HG03103 (cell line): ENCODE data around the gene DYNC1I1.

ENCODE experiments used
- ATAC-seq: cut with Tn5 transposase; IDR thresholded peaks from one replicate; pipeline ENCODE4 v1.9.1; 2021; ENCODE audit warnings: low read depth; ENCODE audit not compliant: unreplicated experiment

Gene DYNC1I1

DNA sequence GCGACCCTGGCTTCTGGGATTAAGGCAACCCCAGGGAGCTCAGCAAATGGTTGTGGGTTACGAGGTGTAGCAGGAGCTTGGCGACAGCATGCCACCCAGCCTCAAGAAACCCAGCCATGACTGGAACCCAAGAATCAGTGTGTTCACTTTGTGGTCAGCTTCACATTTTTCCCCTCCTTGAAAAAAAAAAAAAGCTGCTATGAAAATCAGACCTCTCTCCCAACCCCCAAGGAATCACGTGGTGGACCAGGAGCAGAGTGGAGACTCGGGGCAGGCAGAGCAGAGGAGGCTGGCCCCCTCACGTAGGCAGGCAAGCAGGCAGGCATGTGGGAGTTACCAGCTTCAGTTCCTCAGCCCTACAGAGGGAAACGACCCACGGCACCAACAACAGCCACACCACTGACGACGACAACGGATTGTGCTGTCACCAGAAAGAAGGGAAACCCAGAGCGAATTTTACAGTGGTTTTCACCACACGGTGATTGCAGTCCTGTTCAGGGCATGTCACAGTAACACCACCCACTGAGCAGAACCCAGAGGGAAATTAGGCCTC, 346.2 kb downstream of the DYNC1I1 start:
- no peak for ATAC-seq

DNA sequence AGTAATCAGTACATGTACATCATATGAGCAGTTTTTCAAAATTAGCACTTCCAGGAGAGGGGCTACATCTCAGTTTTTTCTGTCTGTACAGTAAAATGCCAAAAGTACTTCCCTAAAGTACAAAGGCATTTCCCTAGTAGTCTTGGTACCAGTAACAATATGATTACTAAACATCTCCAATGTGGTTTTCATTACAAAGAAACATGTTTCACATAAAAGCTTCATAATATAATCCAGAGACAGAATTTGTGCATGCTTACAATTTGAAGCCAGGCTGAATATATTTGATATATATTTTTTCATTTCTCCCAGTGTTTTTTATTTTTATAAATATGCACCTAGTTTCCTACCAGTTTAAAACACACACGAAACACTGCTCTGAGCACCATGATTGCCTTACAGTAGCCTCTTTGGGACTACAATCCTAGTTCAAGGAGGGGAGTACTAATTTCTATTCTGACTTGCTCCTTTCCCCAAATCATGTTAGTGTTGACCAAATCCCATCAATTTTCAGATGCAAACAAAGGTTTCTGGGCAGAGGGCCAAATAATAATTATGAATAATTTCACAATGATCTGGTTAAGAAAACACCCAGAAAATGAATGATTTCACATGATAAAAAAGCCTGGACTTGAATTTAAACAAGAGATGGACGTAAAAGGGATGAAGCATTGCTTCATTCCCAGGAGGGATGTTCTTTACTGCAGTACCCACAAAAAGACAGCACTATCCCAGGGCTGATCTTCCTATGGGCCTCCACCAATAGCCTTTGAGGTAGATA, 348.3 kb downstream of the DYNC1I1 start:
- ATAC-seq: no peak

DNA sequence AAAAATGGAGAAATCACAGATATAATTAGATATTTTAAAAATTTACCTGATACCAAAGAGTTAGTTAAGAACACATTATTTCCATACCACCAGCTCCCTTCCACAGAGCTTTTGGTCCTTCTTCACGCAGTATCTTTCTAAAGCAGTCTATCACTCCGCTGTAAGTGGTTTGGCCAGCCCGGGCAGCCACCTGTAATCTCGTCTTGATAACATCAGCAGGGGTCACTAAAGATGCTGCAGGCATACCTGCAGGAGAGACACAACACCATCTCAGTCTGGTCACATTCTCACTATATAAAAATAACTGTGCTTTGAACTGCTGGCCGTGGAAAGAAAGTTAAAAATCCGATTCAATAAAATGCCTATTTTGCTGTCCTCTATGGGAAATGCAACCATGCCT, 349.4 kb downstream of the DYNC1I1 start:
- no peak for ATAC-seq

DNA sequence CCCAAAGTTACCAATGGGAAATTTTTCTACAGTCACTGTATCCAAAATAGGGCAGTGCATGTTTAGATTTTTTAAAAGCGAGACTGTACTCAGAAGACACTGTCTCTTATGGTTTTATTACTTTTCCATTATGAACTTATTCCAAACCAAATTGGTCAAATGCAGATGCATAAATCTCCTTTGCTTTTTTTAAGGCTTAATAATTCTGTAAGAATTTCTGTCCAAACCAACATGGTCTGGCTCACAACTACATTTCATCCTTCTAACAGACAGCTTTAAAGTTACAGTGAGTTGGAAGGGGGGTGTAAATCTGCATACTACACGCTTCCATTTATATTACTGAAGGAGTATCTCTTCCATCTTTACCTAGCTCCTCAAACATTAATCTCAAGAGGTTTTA, 350.4 kb downstream of the DYNC1I1 start:
- no peak for ATAC-seq

DNA sequence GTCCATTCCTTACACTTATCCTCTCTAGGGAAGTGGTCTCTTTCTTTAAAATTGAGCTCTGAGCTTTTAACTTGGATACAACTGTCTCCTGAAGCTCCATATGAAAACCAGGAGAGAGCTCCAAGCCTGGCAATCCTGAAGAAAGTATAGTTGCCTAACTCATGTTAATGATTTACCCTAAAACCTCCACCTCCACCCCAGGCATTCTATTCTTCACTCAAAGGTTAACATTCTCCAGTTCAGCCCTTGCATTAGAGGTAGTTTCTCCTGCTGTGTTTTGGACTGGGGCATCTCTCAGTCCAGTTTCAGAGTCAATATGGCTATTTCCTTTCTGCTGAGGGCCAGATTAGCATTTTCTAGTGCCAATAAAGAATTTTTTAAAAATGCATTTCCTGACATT, 354.0 kb downstream of the DYNC1I1 start:
- ATAC-seq: no peak

DNA sequence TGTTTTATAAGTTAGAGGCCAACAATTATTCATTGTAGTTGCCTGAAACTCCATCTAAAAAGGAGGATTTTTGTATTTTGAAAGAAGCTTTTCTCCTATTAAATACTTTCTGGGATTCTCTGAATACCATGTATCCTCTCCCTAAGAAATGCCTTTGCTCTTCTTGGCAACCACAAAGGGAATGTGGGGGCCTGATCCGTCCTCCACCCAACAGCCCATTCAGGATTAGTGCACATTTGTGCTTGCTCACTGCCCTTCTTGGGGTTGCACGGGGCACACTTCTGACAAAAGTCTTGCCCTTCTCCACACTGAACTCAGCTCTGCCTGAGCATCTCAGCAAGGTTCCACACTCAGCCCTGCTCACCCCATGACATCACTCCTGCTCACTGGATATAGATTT, 355.4 kb downstream of the DYNC1I1 start:
- no peak for ATAC-seq

DNA sequence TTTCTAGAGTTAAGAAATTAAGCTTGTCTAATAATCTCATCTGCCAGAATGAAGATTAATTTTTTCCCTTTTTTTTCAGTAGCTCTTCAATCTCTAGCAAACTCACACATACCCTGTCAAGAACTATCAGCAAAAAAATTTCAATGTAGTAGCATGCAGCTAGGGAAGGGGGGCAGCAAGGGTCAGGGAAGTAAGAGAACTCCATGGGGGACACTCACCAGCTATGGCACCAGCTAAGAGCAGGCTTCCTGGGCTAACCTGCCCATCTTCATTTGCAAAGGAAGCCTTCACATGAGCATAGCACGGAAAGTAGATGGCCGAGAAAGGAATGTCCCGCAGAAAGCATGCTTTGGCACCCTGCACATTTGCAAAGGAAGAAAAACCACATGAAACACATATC, 359.2 kb downstream of the DYNC1I1 start:
- no peak for ATAC-seq

DNA sequence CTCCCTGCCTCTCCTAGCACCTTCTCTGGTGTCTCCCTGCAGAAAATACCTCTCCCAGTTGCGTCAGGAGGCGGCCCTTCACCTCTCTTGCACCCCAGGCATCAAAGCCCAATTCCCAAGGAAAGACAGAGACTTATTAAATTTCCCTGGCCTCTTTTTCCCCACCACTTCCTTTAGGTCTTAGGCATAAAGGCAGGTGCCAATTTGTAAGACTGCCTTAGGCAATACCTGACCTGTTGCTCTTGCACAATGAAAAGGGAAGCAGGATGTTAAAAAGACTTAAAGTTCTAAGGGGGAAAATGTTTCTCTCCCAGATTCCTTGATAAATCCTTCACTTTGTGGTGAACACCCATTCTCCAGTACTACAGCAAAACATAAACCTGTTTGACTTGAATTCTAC, 362.9 kb downstream of the DYNC1I1 start:
- ATAC-seq: no peak

DNA sequence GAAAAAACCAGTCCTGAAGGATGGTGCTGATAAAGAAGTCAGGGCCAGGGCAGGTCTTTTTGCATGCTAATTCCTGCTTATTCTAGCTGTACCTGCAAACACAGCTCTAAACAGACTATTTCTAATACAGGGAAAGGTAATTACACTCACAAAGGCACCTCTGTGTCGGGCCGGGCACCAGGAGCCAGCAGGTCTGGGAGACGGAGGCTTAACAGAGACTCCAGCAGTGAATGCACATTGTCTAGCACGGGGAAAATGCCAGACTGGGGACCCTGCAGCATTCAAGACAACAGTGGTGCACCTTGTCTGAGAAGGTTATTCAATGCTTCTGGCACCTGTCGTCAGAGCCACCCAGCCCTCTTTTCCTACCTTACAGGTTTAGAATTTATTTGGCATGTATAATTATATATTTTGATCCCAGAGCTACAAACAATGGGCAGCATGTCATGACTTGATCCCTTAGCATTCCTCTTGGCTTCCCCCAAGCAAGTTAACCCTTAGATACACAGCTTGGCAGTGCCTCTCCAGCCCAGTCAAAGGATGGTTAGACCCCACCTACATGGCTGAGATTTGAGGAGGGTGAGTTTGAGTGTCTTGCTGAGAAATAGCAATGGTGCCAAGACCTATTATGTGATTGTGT, 364.4 kb downstream of the DYNC1I1 start:
- ATAC-seq: no peak

DNA sequence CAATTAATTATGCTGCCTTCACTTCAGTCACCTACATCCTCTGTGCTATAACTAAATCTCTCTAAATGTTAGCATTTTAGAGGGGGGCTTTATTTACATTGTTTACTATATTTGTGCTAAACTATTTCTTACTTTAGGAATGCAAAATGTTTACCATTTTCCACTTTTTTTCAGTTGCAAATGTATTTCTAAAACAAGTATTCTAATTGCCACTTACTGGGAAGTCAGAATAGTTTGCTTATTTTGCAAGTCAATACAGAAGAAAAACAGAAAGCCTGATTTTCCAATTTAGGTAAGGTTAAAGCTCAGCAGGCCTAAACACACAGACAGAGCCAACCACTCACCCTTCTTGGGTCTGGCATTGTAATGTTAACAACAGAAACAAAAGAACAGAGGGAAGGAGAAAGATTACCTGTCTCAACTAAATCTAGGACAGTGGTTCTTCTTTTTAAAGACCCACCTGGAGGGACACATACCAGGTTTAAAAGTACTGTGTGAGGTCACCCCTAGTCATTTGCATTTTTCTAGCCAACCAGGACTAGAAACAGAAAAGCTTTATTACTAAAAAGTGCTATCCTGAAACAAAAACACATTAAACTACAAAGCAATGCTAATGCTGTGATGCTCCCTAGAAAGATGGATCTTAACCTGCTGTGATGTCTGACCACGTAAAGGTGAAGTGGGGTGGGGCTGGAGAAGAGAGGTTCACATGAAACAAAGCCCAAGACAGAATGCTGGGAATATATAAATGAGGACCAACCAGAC, 371.3 kb downstream of the DYNC1I1 start:
- ATAC-seq: no peak

DNA sequence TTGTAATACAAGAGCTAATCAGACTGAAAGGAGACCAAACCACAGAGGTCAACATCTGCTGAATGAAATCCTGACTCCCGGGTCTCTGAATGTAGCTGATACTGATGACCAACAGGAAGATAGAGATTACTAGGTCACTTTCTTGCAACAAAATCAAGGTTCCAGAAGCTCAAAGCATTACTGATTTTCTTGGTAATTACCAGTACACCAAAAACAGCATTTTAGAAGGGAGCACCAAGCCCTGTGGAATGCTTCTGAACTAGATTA, 371.8 kb downstream of the DYNC1I1 start:
- no peak for ATAC-seq
